Mesenteric fat pad (tissue), 1 donor: ENCODE data around the gene SIGLEC15. TPM values are rescaled to one million over a fixed set of nuclear protein-coding genes. Genes with fewer than 3 reads are reported as not detected.

Experiments used
- DNase-seq: peaks from one replicate; pipeline ENCODE4 v3.0.0-alpha.2; 2020; ENCODE audit warnings: low spot score
- total RNA-seq: library from RNA; stranded (reverse); fragmentation: NEBNext Ultra II Directional; extraction: Animal tissue kit (Norgen Biotek cat#: 25700); gene quantifications from one replicate; pipeline ENCODE4 v1.2.1, GENCODE V29; 2021
- donor health status: DM: yes; HTN: yes; CAD: no.

The SIGLEC15 gene
- total RNA-seq, 1 donor from 2014 or later, result 0.32 TPM

DNA sequence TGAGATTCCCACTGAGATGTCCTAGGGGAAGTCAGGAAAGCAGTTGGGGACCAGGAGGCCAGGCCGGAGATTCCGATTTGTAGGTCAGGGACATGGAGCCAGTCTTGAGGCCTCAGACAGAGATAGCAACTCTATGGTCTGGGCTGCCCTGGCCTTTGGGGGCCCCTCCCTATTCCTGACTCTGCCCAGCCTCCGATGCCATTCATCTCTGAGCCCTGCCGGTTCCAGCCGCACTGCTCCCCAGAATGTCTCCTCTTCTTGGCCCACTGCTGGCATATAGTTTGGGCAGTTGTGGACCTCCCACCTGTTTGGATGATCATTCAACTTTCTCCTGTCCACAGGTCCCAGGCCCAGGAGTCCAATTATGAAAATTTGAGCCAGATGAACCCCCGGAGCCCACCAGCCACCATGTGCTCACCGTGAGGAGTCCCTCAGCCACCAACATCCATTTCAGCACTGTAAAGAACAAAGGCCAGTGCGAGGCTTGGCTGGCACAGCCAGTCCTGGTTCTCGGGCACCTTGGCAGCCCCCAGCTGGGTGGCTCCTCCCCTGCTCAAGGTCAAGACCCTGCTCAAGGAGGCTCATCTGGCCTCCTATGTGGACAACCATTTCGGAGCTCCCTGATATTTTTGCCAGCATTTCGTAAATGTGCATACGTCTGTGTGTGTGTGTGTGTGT, 16.4 kb downstream of the SIGLEC15 start:
- DNase-seq, result peak; percentile 81

DNA sequence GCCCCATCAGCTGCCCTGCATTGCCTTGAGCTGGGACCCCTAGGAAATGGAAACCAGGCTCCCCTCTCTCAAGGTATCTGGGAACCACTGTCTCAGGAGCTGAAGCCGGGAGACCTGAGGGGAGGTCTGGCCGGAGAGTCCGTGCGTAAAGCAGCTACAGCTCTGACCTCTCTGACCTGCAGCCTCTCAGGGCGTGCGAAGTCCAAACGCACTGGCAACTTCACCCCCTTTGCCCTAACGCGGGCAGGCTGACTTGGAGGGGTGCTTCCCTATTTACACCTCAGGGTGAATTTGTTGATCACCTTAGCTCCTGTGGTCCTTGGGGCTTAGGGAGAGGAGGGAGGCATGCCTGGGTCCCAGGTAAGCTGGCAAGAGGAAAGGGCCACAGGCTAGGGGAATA, 17.5 kb downstream of the SIGLEC15 start:
- no peak for DNase-seq

DNA sequence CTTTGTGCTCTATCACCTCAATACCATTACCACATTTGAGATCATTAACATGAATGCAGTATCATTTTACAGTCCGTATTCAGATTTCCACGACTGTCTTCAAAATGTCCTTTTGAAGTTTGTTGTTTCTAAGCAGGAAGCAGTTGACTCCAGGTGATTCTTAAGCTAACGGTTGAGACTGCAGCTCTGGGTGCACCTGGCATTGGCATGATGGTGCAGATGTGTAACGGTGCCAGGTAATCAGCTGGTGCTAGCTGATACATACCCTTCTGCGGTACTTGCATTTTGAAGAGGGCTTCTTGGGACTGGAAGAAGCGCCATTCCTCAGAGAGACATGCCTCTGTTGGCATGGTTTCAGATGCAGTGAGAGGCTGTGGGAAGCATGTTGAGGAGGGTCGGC, 19.5 kb downstream of the SIGLEC15 start:
- DNase-seq, result no peak

DNA sequence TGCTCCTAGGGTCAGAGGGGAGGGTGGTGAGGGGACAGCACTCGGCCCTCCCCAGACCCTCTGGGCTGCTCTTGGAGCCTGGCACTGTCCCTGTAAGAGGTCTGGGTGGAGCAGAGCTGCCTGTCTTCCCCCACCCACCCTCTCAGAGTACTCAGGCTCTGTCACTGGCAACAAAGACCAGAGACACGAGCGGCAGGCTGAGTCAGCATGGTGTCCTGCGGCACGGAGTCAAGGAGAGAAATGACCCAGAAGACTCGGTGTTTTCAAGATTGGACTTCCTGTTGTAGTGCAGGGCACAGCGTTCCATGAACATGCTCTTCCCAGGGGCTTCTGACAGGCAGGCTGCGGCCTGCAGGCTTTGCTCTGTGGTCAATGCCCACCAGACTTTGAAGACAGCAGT, 19.9 kb downstream of the SIGLEC15 start:
- DNase-seq, result no peak

DNA sequence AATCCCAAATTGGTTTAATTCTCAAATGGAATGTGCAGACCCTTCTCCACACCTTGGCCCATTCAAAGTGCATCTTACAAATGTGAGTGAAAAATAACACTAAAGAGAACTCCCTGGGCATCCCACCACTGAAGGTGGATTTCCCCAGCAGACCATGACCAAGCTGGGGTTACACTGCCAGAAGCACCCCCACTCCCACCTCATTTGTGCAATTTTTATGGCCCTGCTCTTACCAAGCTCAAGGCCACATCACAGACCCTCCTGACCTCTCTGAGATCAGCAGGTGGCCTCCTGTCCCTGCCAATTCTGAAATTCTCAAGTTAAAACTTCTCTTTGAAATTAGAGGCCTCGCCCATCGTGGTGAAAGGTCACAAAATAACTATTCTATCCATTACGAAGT, 21.6 kb downstream of the SIGLEC15 start:
- no peak for DNase-seq

DNA sequence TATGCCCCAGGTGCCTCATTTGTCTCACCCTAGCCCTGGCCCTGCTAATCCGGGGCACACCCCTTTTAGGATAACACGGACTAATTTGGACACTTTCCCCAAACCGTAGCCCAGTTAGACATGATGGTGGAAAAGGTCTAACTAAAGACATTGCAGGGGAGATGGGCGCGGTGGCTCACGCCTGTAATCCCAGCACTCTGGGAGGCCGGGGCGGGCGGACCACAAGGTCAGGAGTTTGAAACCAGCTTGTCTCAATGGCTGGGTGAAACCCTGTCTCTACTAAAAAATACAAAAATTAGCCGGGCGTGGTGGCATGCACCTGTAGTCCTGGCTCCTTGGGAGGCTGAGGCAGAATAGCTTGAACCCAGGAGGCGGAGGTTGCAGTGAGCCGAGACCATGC, 23.2 kb downstream of the SIGLEC15 start:
- peak; percentile 82 for DNase-seq

DNA sequence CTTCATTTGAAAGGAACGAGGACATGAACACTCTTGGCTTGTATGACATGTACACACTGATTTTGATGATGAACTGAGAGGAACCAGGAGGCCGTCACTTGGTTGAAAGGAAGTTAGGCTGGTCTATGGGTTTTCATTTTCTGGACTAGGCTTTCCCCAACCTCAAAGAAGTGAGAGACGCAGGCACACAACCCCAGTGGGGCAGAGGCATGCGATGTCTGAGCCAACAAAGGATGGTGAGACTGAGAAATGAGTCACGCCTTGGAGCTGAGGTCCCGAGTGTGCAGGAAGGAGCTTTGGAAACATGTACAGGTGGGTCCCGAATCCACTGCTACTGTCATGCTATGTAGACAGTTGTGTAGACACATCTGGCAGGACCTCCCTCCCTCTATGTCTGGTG, 24.1 kb downstream of the SIGLEC15 start:
- no peak for DNase-seq

DNA sequence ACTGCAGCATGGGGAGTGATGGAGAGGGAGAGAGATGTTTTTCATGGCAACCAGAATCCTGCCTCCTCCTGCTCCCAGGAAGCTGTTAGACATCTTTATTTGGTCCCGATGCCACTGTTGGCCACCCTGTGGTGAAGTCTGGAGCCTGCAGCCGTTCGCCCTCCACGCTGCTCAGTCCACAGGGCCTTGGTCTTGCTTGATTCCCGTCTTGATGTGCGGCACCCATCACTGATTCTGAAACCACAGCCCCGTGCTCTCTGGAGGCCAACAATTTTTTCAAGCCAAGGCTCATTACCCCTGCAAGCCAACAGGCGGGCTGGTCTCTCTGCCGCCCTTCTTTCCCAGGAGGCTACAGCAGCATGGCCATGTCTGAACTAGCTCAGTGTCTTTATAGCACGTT, 24.5 kb downstream of the SIGLEC15 start:
- DNase-seq, result no peak

DNA sequence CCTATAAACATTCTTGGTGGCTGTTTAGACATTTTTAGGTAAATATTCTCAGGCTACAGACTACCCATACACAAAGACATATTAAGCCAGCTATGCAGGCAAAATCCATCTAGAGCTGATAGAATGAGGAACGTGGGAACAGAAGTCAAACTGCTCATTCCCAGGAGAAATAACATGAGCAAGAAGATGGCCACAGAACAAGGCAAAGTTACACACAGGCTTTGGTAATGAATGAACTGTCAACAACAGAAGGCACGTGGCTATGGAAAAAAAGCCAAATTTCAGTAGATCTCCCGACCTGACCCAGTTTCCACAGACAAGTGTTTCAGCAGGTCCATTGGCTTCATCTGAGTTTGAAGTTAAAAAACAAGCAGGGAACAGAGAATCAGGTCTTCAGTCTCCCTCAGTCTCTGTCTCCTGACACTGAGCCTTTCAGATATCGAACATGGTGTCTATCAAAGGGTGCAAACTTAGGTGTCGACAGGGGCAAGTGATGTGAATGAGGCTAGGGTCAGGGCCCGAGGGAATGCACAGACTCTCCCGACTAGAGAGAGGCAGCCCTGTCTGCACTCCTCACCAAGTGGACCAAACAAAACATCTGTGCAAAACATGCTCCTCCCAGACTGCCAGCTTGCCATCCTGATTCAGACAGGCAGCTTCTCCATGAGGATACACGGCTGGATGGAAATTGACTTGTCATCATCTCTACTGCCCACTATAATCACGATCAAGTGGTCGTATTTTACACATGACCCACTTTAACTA, 25.9 kb downstream of the SIGLEC15 start:
- no peak for DNase-seq

DNA sequence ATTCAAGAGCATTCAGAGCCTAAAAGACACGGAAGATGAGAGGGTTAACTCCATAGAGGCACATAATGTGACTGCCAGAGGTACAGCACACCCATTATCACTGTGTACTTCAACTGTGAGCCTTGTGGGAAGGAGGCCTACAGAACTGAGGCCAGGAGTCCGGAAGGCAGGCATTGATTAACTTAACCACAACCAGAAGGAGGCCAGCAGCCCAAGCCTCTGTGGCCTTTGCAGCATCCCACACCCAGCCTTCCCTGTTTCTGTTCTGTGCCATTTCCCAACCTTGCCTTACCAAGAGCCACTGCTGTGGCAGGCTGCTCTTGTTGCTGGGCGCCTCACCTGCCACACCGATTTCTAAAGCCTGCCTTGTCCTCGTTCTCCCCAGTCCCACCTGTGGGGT, 27.2 kb downstream of the SIGLEC15 start:
- DNase-seq, result no peak

DNA sequence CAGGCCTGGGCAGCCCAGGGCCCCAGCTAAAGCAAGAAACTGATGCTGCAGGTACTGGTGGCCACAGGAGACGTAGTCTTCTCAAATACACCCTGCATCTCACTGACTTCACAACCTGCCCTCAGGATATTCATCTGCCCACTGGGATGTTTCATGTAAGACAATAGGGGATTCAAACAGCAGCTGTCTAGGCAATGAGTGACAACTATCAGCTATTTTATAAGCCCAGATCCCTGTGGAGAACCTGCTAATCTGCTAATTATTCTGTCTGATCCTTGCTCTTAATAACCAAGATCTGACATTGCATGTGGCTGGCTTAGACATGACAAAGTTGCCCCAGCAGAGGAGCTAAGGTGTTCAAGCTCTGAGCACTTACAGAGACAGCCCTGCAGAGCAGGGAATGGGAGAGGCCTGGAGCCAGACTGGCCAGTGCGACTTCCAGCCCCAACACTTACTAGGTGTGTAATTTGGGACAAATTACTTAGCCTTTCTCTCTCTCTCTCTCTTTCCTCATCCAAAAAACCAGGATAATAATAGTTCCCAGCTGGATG, 28.6 kb downstream of the SIGLEC15 start:
- DNase-seq, result no peak

DNA sequence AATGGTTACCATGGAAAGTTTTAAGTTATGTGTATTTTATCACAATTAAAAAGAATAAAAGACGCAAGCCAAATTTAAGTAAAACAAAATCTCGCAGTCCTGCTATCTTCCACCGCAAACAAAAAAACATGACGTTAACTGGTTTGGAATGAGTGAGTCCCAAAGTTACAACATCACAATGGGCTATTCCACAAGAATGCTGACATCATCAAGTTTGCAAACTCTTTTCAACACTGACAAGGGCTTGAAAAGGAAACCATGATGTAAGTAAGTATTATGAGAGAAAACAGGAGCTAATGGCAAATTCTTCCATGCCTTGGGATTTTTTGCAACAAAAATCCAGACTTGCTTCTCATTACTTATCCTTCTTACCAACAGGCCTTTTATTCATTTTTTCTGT, 31.1 kb downstream of the SIGLEC15 start:
- DNase-seq, result no peak

DNA sequence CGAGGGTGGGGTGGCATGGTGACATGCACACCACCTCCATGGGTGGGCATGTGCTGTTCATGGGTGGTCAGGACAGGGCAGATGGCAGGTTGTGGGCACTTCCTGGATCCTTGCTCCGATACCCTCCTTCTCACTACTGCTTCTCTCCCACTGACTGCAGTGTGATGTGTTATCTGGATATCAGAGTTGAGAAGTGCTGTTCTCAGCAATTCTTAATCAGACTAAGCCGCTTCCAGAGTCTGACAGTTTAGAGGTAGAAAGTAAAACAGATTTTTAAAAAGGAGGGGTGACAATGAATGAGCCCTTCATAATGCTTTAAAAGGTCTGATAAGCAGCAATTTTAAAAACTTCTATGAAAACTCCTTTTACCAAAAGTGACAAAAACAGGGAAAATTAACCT, 33.9 kb downstream of the SIGLEC15 start:
- DNase-seq, result no peak

DNA sequence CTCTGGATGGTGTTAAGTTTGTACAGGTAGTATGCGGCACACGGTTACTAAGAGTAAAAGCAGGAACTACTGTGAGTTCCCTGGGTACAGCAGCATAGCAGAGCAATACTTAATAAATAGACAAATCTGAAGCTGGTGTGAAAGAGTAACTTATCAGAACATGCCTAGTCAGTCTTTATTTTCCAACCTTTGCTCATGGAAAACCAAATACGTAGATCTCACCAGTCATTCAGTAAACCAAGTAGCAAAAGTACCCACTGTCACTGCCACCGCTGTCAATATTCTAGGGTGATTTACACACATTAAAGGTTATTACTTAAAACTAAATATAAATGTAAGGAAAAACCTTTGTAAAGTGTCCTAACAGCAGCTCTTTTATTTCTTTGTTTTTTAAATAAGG, 35.0 kb downstream of the SIGLEC15 start:
- no peak for DNase-seq

DNA sequence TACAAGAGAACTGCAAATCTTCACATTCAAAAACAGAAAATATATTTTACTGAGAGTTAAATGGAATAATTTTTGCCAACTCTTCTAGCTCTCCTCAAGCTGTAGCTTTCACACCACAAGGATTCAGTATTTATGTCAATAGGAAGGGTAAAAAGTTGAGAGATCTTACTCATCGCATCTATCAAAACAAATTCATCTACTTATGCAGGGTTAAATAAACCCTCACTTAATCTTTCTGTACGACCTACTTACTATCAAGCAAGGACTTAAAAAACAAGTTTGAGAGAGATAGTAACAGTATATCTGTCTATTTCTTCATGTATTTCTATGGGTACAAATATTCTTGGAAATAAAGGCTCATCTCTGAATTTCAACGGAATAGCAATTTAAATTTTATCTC, 35.5 kb downstream of the SIGLEC15 start:
- no peak for DNase-seq

DNA sequence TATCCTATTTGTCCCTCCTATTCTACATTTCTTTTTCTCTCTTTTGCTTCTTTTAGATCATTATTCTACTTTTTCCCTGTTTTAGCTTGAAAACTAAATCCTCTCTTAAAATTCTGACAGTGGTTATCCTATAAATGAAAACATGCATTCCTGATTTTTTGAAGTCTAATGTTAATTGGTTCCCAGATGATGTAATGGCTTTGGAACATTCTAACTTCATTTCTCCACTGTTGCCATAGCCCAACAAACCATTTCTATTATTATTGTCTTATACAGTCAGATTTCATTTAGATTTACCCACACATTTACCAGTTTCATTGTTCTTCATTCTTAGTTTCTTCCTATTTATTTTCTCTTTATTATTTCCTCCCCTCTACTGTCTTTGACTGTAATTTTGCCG, 36.5 kb downstream of the SIGLEC15 start:
- DNase-seq, result no peak

DNA sequence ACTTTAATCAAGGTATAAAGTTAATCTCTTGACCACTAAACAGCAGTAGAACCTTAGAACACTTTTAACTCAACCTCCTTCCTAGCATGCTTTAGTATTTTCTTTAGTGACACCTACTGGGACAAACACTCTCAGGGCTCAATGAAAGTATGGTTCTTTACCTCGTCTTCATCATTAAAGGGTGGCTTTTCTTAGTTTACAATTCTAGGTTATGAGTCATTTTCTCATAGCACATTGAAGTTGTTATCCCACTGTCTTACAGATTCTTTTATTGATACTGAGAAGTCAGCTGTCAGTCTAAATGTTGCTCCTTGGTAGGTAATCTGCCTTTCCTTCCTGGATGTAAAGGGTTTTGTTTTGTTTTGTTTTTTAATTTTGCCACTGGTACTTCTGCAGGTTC, 38.0 kb downstream of the SIGLEC15 start:
- DNase-seq, result no peak

DNA sequence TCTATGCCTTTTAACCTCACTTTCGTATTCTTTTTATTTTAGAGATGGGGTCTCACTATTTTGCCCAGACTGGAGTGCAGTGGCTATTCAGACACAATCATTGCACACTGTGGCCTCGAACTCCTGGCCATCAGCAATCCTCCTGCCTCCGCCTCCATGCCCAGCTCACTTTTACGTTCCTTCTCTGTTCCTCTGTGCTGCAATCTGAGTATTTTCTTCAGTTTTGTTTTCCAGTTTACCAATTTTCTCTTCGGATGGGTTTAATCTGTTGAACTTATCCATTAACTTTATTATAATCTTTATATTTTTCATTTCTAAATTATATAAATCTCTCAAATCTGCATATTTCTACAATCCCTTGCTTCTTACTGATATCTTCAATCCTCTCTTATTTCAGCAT, 38.6 kb downstream of the SIGLEC15 start:
- DNase-seq, result no peak

DNA sequence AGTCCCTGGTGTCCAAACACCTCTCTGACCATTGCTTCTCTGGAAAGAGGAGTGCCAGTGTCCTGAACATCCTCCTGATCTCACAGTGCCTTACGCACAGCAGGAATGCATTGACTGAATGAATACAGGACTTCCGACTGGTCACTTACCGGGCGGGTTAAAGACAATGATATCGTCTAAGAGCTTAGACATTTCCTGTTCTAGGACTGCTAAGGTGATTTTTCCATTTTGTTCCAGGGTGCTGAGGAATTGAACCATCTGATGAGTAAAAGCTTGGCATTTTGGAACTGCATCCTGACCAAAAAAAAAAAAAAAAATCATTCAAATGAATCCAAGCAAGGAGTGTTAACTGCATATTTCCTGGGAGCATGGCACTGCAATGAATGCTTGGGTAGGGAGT, 40.0 kb downstream of the SIGLEC15 start:
- DNase-seq, result no peak

DNA sequence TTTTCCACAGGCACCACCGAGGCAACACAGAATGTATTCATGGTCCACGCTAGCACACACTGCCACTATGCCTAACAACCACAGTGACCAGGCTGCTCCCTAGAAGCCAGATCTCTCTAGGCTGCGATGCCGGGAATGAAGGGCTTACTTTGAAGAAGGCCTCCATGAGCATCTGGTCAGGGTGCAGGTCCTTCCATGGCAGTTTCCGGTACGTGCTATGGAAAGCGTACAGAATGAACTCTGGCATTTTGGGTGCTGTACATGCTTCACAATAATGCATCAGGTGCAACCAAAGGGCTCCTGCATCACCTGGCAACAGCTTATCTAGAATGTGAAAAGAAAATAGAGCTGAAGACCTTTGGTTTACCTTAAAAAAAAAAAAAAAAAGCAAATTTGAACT, 44.9 kb downstream of the SIGLEC15 start:
- DNase-seq, result no peak

DNA sequence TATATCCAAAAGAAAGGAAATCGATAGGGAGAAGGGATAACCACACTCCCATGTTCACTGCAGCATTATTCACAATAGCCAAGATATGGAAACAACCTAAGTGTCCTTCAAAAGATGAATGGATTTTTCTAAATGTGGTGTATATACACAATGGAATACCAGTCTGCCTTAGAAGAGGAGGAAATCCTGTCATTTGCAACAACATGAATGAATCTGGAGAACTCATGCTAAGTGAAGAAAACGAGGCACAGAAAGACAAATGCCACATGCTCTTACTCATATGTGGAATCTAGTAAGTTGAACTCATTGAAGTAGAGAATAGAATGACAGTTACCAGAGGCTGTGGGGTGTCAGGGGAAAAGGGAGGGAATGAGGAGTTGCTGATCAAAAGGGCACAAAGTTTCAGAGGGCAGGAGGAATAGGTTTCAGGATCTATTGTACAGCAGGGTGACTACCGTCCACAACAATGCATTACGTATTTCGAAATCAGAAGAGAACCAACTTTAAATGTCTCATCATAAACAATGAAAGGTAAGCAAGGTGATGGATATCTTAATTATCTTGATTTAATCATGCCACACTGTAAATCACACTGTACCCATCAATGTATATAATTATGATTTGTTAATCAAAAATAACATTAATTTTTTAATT, 46.1 kb downstream of the SIGLEC15 start:
- no peak for DNase-seq

DNA sequence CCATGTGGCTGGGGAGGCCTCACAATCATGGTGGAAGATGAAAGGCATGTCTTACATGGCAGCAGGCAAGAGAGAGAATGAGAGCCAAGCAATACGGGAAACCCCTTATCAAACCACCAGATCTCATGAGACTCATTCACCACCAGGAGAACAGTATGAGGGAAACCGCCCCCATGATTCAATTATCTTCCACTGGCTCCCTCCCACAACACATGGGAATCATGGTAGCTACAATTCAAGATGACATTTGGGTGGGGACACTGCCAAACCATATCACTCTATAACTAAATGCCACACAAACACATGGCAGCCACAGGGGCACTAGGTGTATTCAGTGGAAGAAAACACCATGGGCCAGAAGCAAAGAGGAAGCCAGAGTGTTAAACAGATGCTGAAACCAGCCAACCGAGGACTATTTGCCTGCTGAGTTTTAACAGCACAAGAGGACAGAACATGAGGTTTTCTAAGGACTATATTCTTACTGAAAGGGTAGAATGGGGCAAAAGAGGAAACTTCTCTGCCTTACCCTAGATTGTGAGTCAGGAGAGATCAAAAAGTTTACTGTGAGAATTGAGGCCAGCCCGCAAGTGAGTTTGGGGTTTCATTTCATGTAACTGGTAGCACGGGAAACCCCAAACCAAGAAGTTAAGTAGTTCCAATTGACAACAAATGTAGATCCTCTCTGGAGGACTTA, 49.2 kb downstream of the SIGLEC15 start:
- DNase-seq, result no peak
